Fibroblast of lung (primary cell): ENCODE results near the gene NR6A1.

ENCODE experiments used
- EZH2 ChIP-seq: IDR thresholded peaks from 2 replicates; pipeline ENCODE4 v1.5.1; 2012; ENCODE audit warnings: low read length, control low read depth, mild to moderate bottlenecking; ENCODE audit errors: missing control alignments
- TF ChIP-seq, protein P1 (sequence below), 2 donors: IDR thresholded peaks in 1 of 2; conservative IDR thresholded peaks in 1 of 2; 1 replicate in 1 of 2; 2 replicates in 1 of 2; pipeline ENCODE4 v1.5.1; 2011 to 2012; ENCODE audit warnings: low read length in 2 of 2, control low read depth in 1 of 2, inconsistent platforms in 1 of 2, low read depth in 1 of 2, mild to moderate bottlenecking in 1 of 2

- TF ChIP-seq, protein P1, sequence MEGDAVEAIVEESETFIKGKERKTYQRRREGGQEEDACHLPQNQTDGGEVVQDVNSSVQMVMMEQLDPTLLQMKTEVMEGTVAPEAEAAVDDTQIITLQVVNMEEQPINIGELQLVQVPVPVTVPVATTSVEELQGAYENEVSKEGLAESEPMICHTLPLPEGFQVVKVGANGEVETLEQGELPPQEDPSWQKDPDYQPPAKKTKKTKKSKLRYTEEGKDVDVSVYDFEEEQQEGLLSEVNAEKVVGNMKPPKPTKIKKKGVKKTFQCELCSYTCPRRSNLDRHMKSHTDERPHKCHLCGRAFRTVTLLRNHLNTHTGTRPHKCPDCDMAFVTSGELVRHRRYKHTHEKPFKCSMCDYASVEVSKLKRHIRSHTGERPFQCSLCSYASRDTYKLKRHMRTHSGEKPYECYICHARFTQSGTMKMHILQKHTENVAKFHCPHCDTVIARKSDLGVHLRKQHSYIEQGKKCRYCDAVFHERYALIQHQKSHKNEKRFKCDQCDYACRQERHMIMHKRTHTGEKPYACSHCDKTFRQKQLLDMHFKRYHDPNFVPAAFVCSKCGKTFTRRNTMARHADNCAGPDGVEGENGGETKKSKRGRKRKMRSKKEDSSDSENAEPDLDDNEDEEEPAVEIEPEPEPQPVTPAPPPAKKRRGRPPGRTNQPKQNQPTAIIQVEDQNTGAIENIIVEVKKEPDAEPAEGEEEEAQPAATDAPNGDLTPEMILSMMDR (conservative IDR thresholded peaks at IDR 0.05 in 1 of 2, IDR thresholded peaks at IDR 0.05 in 1 of 2; ENCODE audit: low read depth in 1 of 2, low read length in 2 of 2): no peak
- TF ChIP-seq EZH2: no peak
Observed at GRCh38 chr9:124776618-124776953, 5.5 kb upstream of the NR6A1 start.
